K562 (cell line): Measurements from ENCODE around the gene ASB12. TPM values are rescaled to one million over a fixed set of nuclear protein-coding genes. Genes with fewer than 3 reads are reported as not detected.

Source experiments
- ATAC-seq: fragments of 200-7000 bp; cut with Tn5 transposase; 3 replicates; pipeline ENCODE4 v1.9.1; 2020; ENCODE audit warnings: moderate library complexity
- BruUV-seq: library from RNA; stranded (reverse); fragments of 400-500 nt; replicated peaks from 2 replicates; lab custom pipeline; 2021; lab: Mats Ljungman, UMichigan
- CTCF ChIA-PET: fragments of 300-600 bp; formaldehyde crosslinking; extraction: SDS; loops from one replicate; lab custom pipeline; 2021; ENCODE audit warnings: low intra/inter-chr PET ratio; lab: Yijun Ruan, JAX
- POLR2A ChIA-PET: fragments of 300-600, 350-650 bp; sonication (Branson Sonifier 250); formaldehyde crosslinking; extraction: SDS; loops from one replicate; lab custom pipeline; 2021; ENCODE audit warnings: antibody characterized with exemption, inconsistent platforms; lab: Yijun Ruan, JAX
- DNase-seq, 4 experiments: peaks; one replicate each; pipeline versions ENCODE4 v3.0.0 to v3.0.0-alpha.2; 2011 to 2018; ENCODE audit warnings: low spot score in 3 of 4, mixed read lengths in 3 of 4; ENCODE audit errors: extremely low read depth in 1 of 4
- FAIRE-seq: peaks from 2 replicates; lab custom pipeline; 2011; peaks lifted over from hg19 to GRCh38; lab: Jason Lieb, UNC
- H2AFZ ChIP-seq: 2 replicates; pipeline ENCODE4 v1.6.0; 2011; ENCODE audit warnings: low read depth, low read length, control low read depth, inconsistent platforms
- H3K27ac ChIP-seq: fragments of 200-600 bp; 3 replicates; pipeline ENCODE4 v1.8.0; 2011; ENCODE audit warnings: low read depth, mild to moderate bottlenecking, control low read depth, inconsistent platforms, low read length, moderate library complexity, mixed read lengths; ENCODE audit errors: extremely low read depth
- H3K27me3 ChIP-seq, 2 experiments: fragments of 300-600 bp in 1 of 2; 2 replicates in 1 of 2; 3 replicates in 1 of 2; pipeline versions ENCODE4 v1.6.0 to v1.8.0; 2011; ENCODE audit warnings: inconsistent platforms in 2 of 2, low read length in 2 of 2, mild to moderate bottlenecking in 1 of 2, mixed read lengths in 1 of 2, moderate library complexity in 1 of 2; ENCODE audit not compliant: control insufficient read depth in 2 of 2, insufficient read depth in 2 of 2
- H3K36me3 ChIP-seq: fragments of 300-600 bp; 3 replicates; pipeline ENCODE4 v1.8.0; 2011; ENCODE audit warnings: mild to moderate bottlenecking, low read length, inconsistent platforms; ENCODE audit not compliant: control insufficient read depth, insufficient read depth
- H3K4me1 ChIP-seq, 2 experiments: fragments of 200-600 bp in 1 of 2; replicated peaks in 1 of 2; 2 replicates in 1 of 2; 3 replicates in 1 of 2; pipeline versions ENCODE4 v1.5.1 to v1.8.0; 2011; ENCODE audit warnings: inconsistent platforms in 2 of 2, low read length in 2 of 2, mild to moderate bottlenecking in 1 of 2, mixed read lengths in 1 of 2, moderate library complexity in 1 of 2; ENCODE audit not compliant: control insufficient read depth in 2 of 2, insufficient read depth in 2 of 2
- H3K4me2 ChIP-seq: 2 replicates; pipeline ENCODE4 v1.6.1; 2011; ENCODE audit warnings: low read length, control low read depth, inconsistent platforms, mixed read lengths; ENCODE audit not compliant: insufficient read depth
- H3K4me3 ChIP-seq: fragments of 200-600 bp; sonication (generic), shearing (Covaris generic); 2 replicates; pipeline ENCODE4 v1.5.1; 2016; ENCODE audit warnings: control low read depth, inconsistent platforms
- H3K79me2 ChIP-seq: fragments of 200-600 bp; 3 replicates; pipeline ENCODE4 v1.8.0; 2011; ENCODE audit warnings: low read length, inconsistent platforms; ENCODE audit not compliant: control insufficient read depth, insufficient read depth
- H3K9ac ChIP-seq, 2 experiments: 2 replicates each; pipeline versions ENCODE4 v1.6.0 to v1.6.1; 2011; ENCODE audit warnings: low read depth in 2 of 2, low read length in 2 of 2, control low read depth in 1 of 2, inconsistent platforms in 1 of 2, mild to moderate bottlenecking in 1 of 2, mixed read lengths in 1 of 2; ENCODE audit not compliant: insufficient read depth in 1 of 2
- H3K9me1 ChIP-seq: one replicate; pipeline ENCODE4 v1.6.0; 2011; ENCODE audit warnings: inconsistent platforms, mild to moderate bottlenecking, low read length, moderate library complexity; ENCODE audit not compliant: control insufficient read depth, insufficient read depth
- H3K9me3 ChIP-seq: replicated peaks from 2 replicates; pipeline ENCODE4 v1.5.1; 2011; ENCODE audit warnings: low read depth, low read length, inconsistent platforms; ENCODE audit not compliant: control insufficient read depth, insufficient read depth
- H4K20me1 ChIP-seq: replicated peaks from 2 replicates; pipeline ENCODE4 v1.6.1; 2011; ENCODE audit warnings: low read length, inconsistent platforms, mixed read lengths; ENCODE audit not compliant: control insufficient read depth, insufficient read depth
- CREB1 ChIP-seq, 2 experiments: sonication (generic) in 1 of 2; formaldehyde crosslinking in 1 of 2; IDR thresholded peaks; 2 replicates each; pipeline versions ENCODE4 v1.6.1 to v1.8.0; 2012 to 2022; ENCODE audit warnings: inconsistent platforms in 1 of 2, mild to moderate bottlenecking in 1 of 2, missing genetic modification reagents in 1 of 2, moderate library complexity in 1 of 2
- ESRRB ChIP-seq: fragments of 250-450 bp; sonication (Bioruptor Pico); IDR thresholded peaks from 2 replicates; pipeline ENCODE4 v1.5.0; 2020; ENCODE audit warnings: mild to moderate bottlenecking, moderate library complexity, borderline replicate concordance
- HNRNPK ChIP-seq: fragments of 200-400 bp; formaldehyde crosslinking; IDR thresholded peaks from one replicate; pipeline ENCODE4 v1.6.1; 2018; ENCODE audit warnings: mild to moderate bottlenecking, low read depth, low read length; ENCODE audit not compliant: poor library complexity, severe bottlenecking
- NBN ChIP-seq: fragments of 450-650 bp; IDR thresholded peaks from 2 replicates; pipeline ENCODE4 v1.6.1; 2016; ENCODE audit warnings: low read depth, mild to moderate bottlenecking
- NKRF ChIP-seq: fragments of 450-650 bp; IDR thresholded peaks from 2 replicates; pipeline ENCODE4 v1.6.1; 2016; ENCODE audit warnings: borderline replicate concordance
- SAP30 ChIP-seq: fragments of 200-600 bp; sonication (generic); IDR thresholded peaks from 2 replicates; pipeline ENCODE4 v1.6.1; 2012; ENCODE audit warnings: borderline replicate concordance, low read depth, mild to moderate bottlenecking, moderate library complexity, low read length, control low read depth, inconsistent platforms; ENCODE audit not compliant: insufficient read depth, poor library complexity, severe bottlenecking
- THRAP3 ChIP-seq: fragments of 450-650 bp; IDR thresholded peaks from 2 replicates; pipeline ENCODE4 v1.6.1; 2016; ENCODE audit warnings: mild to moderate bottlenecking, inconsistent platforms, borderline replicate concordance
- ZHX1 ChIP-seq: fragments of 150-350 bp; conservative IDR thresholded peaks from 2 replicates; pipeline ENCODE4 v1.6.1; 2014; ENCODE audit warnings: low read length
- ZNF561 ChIP-seq: fragments of 450-650 bp; formaldehyde crosslinking; conservative IDR thresholded peaks from 2 replicates; pipeline ENCODE4 v1.4.0; 2020; ENCODE audit warnings: mild to moderate bottlenecking, moderate library complexity
- WGBS: fragments of 100-300 bp; shearing (Covaris generic); methylation state at CpG from one replicate; pipeline ENCODE4 v1.1.6; 2016; ENCODE audit warnings: low coverage, mixed read lengths; ENCODE audit not compliant: insufficient coverage; ENCODE audit errors: missing lambda C conversion rate; 5-methylcytosine and 5-hydroxymethylcytosine counted together
- in situ Hi-C: fragments of 300-500 bp; cut with MboI; formaldehyde crosslinking; loops from 4 replicates; pipeline ENCODE4 v1.15.0; 2018; ENCODE audit warnings: inconsistent platforms, mixed read lengths
- intact Hi-C: fragments of 100-400 bp; cut with micrococcal nuclease; formaldehyde crosslinking; loops from 2 replicates; pipeline ENCODE4 v1.14.2; 2022
- polyA plus RNA-seq, 8 experiments: library from polyadenylated mRNA; depleted of rRNA in 4 of 8; stranded (reverse) in 5 of 8; unstranded in 3 of 8; fragments of >200 nt; fragmentation: Nextera tagmentation in 2 of 8; fragmentation: Illumina TruSeq in 1 of 8; extraction: Ambion mirVana in 2 of 8; extraction: Trizol in 1 of 8; gene quantifications; 2 replicates each; pipeline versions ENCODE4 v1.2.1 to v1.2.3, GENCODE V29; 2011 to 2014; ENCODE audit warnings: inconsistent platforms in 1 of 8, missing spikeins in 1 of 8
- total RNA-seq, 7 experiments: library from RNA; depleted of rRNA in 6 of 7; stranded (reverse); fragments of >200 nt in 6 of 7; fragmentation: Illumina TruSeq in 2 of 7; extraction: Trizol in 2 of 7; gene quantifications; 2 replicates each; pipeline versions ENCODE4 v1.2.1 to v1.2.3, GENCODE V29; 2011 to 2021; ENCODE audit warnings: low replicate concordance in 1 of 7
- TF ChIP-seq, protein P1 (sequence below), 3 experiments: IDR thresholded peaks in 2 of 3; conservative IDR thresholded peaks in 1 of 3; 2 replicates each; pipeline ENCODE4 v1.5.1; 2011 to 2012; ENCODE audit warnings: low read length in 3 of 3, mild to moderate bottlenecking in 3 of 3, control low read depth in 2 of 3, improper control_type of control experiment in 1 of 3, inconsistent platforms in 1 of 3, low read depth in 1 of 3, mixed read lengths in 1 of 3, moderate library complexity in 1 of 3; ENCODE audit not compliant: insufficient read depth in 2 of 3

Gene ASB12
- total and polyA plus RNA-seq, 9 of the 15 experiments (the other 6 are each of a cell fraction or from before 2014, with no cell fraction given) = 0.14 to 0.70 (median 0.33) TPM; not detected in 2

- TF ChIP-seq NBN (no peak), NKRF (no peak)
These were observed 34.5 kb downstream of the ASB12 start (continued) for GRCh38 chrX:64195862-64196261.

- no peak for DNase-seq
- H3K9me3 ChIP-seq = no peaks in the 10 kb centered on the region
- H3K27me3 ChIP-seq = no peaks in the 10 kb centered on the region
- H4K20me1 ChIP-seq = no peaks in the 10 kb centered on the region
- no peak overlapping the region for H3K4me3 ChIP-seq
- ChIA-PET CTCF (no interaction called here), POLR2A (no interaction called here)
- no peak overlapping the region for H3K4me2 ChIP-seq
- no peaks in the 10 kb centered on the region for H3K79me2 ChIP-seq
- intact Hi-C loops (no loop called here), in situ Hi-C loops (no loop called here)
- H3K9me1 ChIP-seq = no peaks in the 10 kb centered on the region
- no peak overlapping the region for H3K9ac ChIP-seq
- ATAC-seq = no peak
- no peak overlapping the region for H2AFZ ChIP-seq
- H3K4me1 ChIP-seq = no peaks in the 10 kb centered on the region; a peak in 1 of 5 replicates
- no peak for FAIRE-seq
- no peak overlapping the region for H3K27ac ChIP-seq
- 28% methylated on average over 5 of the region's 5 CpGs for WGBS
- BruUV-seq = no TSS peak
- H3K36me3 ChIP-seq = peaks cover 2% of the 10 kb centered on the region; the same call in 1 of the 3 replicates
- TF ChIP-seq ZHX1 (no peak), ZNF561 (CRISPR knock-in tag) (no peak), THRAP3 (no peak), SAP30 (no peak), CREB1 (IDR thresholded peaks at IDR 0.05) (no peak), CREB1 (CRISPR knock-in tag; IDR thresholded peaks at IDR 0.05) (no peak), ESRRB (CRISPR knock-in tag) (no peak), HNRNPK (no peak)
- TF ChIP-seq, protein P1, sequence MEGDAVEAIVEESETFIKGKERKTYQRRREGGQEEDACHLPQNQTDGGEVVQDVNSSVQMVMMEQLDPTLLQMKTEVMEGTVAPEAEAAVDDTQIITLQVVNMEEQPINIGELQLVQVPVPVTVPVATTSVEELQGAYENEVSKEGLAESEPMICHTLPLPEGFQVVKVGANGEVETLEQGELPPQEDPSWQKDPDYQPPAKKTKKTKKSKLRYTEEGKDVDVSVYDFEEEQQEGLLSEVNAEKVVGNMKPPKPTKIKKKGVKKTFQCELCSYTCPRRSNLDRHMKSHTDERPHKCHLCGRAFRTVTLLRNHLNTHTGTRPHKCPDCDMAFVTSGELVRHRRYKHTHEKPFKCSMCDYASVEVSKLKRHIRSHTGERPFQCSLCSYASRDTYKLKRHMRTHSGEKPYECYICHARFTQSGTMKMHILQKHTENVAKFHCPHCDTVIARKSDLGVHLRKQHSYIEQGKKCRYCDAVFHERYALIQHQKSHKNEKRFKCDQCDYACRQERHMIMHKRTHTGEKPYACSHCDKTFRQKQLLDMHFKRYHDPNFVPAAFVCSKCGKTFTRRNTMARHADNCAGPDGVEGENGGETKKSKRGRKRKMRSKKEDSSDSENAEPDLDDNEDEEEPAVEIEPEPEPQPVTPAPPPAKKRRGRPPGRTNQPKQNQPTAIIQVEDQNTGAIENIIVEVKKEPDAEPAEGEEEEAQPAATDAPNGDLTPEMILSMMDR (IDR thresholded peaks at IDR 0.05 in 2 of 3, conservative IDR thresholded peaks at IDR 0.05 in 1 of 3; ENCODE audit: insufficient read depth in 2 of 3, low read depth in 1 of 3, low read length in 3 of 3) = no peak
These were observed 37.7 kb downstream of the ASB12 start for GRCh38 chrX:64192673-64193072.
